DND-41 (cell line): ENCODE results near the gene ADARB2.

ENCODE experiments used
- ATAC-seq: fragments of 200-7000 bp; cut with Tn5 transposase; 3 replicates; pipeline ENCODE4 v1.9.1; 2021; ENCODE audit warnings: low read depth; ENCODE audit not compliant: insufficient read depth
- DNase-seq: peaks from one replicate; pipeline ENCODE4 v3.0.0-alpha.2; 2020
- H2AFZ ChIP-seq: 2 replicates; pipeline ENCODE4 v1.6.0; 2012; ENCODE audit warnings: low read depth, low read length
- H3K27ac ChIP-seq: 2 replicates; pipeline ENCODE4 v1.5.1; 2012; ENCODE audit warnings: low read length, inconsistent platforms
- H3K27me3 ChIP-seq: fragments of 200-600 bp; sonication (generic); 2 replicates; pipeline ENCODE4 v1.6.0; 2012; ENCODE audit warnings: low read length, mild to moderate bottlenecking, inconsistent platforms; ENCODE audit not compliant: insufficient read depth, poor library complexity
- H3K36me3 ChIP-seq: 2 replicates; pipeline ENCODE4 v1.5.1; 2012; ENCODE audit warnings: low read length, inconsistent platforms; ENCODE audit not compliant: insufficient read depth
- H3K4me1 ChIP-seq: 2 replicates; pipeline ENCODE4 v1.5.1; 2012; ENCODE audit warnings: mild to moderate bottlenecking, low read length; ENCODE audit not compliant: insufficient read depth
- H3K4me2 ChIP-seq: 2 replicates; pipeline ENCODE4 v1.6.0; 2012; ENCODE audit warnings: mild to moderate bottlenecking, moderate library complexity, low read length, inconsistent platforms; ENCODE audit not compliant: insufficient read depth
- H3K4me3 ChIP-seq, 2 experiments: fragments of 200-600 bp in 1 of 2; shearing (Covaris generic) in 1 of 2; 2 replicates each; pipeline ENCODE4 v1.5.1; 2012 to 2016; ENCODE audit warnings: inconsistent platforms in 2 of 2, low read length in 2 of 2, mild to moderate bottlenecking in 2 of 2, low read depth in 1 of 2, moderate library complexity in 1 of 2
- H3K79me2 ChIP-seq: 2 replicates; pipeline ENCODE4 v1.6.0; 2012; ENCODE audit warnings: low read length, inconsistent platforms; ENCODE audit not compliant: insufficient read depth
- H3K9ac ChIP-seq: 2 replicates; pipeline ENCODE4 v1.6.0; 2012; ENCODE audit warnings: low read depth, mild to moderate bottlenecking, inconsistent platforms, low read length, moderate library complexity
- H3K9me3 ChIP-seq: 2 replicates; pipeline ENCODE4 v1.5.1; 2012; ENCODE audit warnings: low read length, moderate library complexity, mild to moderate bottlenecking, inconsistent platforms; ENCODE audit not compliant: insufficient read depth, severe bottlenecking
- H4K20me1 ChIP-seq: 2 replicates; pipeline ENCODE4 v1.6.0; 2012; ENCODE audit warnings: low read length; ENCODE audit not compliant: insufficient read depth
- EZH2 ChIP-seq: IDR thresholded peaks from 3 replicates; pipeline ENCODE4 v1.6.1; 2012; ENCODE audit warnings: borderline replicate concordance, low read depth, mild to moderate bottlenecking, moderate library complexity, low read length, inconsistent platforms; ENCODE audit not compliant: severe bottlenecking
- TF ChIP-seq, protein P1 (sequence below): IDR thresholded peaks from 2 replicates; pipeline ENCODE4 v1.5.1; 2012; ENCODE audit warnings: borderline replicate concordance, low read length, moderate library complexity, mild to moderate bottlenecking; ENCODE audit not compliant: poor library complexity, severe bottlenecking; ENCODE audit errors: extremely low read depth

Gene ADARB2

DNA sequence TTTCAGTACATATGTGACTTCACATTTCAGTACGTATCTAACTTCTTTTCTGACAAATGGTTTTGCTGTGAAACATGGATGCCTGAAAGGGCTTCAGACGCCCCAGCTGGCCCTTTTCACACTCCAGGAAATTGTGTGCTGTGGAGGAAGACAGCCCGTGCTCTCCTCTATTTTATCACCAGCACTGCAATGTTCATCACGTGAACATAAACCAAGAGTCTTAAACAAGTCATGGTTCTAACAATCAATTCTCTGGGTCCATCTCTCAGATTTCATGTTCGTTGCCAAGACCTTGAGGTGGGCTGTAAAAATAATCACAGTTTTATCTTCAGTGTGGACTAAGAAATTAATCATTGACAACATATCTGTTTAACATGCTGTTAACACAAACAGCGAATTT lies 539.9 kb downstream of the ADARB2 start:
- Histone ChIP-seq H3K27ac (no peak overlapping the region), H3K79me2 (no peaks in the 10 kb centered on the region), H3K36me3 (no peaks in the 10 kb centered on the region), H2AFZ (no peak overlapping the region), H3K4me1 (peaks cover 18% of the 10 kb centered on the region), H3K9me3 (no peaks in the 10 kb centered on the region), H3K4me2 (no peak overlapping the region), H4K20me1 (no peaks in the 10 kb centered on the region), H3K9ac (no peak overlapping the region), H3K27me3 (no peaks in the 10 kb centered on the region), H3K4me3 (no peak overlapping the region)
- DNase-seq, result no peak
- TF ChIP-seq EZH2, result no peak
- TF ChIP-seq, protein P1, sequence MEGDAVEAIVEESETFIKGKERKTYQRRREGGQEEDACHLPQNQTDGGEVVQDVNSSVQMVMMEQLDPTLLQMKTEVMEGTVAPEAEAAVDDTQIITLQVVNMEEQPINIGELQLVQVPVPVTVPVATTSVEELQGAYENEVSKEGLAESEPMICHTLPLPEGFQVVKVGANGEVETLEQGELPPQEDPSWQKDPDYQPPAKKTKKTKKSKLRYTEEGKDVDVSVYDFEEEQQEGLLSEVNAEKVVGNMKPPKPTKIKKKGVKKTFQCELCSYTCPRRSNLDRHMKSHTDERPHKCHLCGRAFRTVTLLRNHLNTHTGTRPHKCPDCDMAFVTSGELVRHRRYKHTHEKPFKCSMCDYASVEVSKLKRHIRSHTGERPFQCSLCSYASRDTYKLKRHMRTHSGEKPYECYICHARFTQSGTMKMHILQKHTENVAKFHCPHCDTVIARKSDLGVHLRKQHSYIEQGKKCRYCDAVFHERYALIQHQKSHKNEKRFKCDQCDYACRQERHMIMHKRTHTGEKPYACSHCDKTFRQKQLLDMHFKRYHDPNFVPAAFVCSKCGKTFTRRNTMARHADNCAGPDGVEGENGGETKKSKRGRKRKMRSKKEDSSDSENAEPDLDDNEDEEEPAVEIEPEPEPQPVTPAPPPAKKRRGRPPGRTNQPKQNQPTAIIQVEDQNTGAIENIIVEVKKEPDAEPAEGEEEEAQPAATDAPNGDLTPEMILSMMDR, result no peak
- ATAC-seq, result no peak

DNA sequence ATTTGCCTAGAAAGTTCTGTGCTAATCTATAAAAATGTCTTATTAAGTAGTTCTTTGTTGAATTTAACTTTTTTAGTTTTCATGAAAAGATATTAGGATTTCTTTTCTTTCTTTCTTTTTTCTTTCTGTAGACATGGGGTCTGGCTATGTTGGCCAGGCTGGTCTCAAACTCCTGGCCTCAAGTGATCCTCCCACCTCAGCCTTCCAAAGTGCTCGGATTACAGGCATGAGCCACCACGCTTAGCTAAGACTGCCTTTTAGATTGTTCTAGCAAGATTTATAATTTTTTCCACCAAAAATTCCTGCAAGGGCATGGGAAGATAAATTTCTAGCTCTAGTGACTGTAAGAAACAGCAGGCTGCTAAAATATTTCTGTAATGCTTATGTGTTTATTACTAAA lies 540.7 kb downstream of the ADARB2 start:
- Histone ChIP-seq H3K4me2 (no peak overlapping the region), H3K27ac (no peak overlapping the region), H3K36me3 (no peaks in the 10 kb centered on the region), H3K9me3 (no peaks in the 10 kb centered on the region), H3K79me2 (no peaks in the 10 kb centered on the region), H3K9ac (no peak overlapping the region), H2AFZ (no peak overlapping the region), H3K27me3 (no peaks in the 10 kb centered on the region), H3K4me3 (no peak overlapping the region), H3K4me1 (peaks cover 18% of the 10 kb centered on the region), H4K20me1 (no peaks in the 10 kb centered on the region)
- DNase-seq (no peak), ATAC-seq (no peak)
- TF ChIP-seq, protein P1, result no peak
- TF ChIP-seq EZH2, result no peak

DNA sequence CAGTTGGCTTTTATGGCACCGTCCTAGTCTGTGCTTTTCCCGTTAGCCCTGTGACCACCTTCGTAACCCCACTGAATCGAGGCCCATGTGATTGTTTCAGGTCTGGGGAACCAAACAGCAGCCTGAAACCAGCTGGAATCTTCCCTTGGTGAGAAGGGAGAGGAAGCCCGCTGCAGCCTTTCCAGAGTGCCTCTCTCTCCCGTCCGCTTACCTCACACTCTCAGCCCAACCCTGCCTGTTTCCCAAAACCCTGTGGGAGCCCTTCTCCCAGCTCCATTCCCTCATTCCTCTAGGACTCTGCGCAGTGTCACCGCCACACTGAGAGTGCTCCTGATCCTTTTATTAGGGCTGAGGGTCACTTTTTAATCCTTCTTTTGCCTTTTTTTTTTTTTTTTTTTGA lies 541.5 kb downstream of the ADARB2 start:
- no peak for DNase-seq
- TF ChIP-seq, protein P1, result no peak
- no peak for TF ChIP-seq EZH2

DNA sequence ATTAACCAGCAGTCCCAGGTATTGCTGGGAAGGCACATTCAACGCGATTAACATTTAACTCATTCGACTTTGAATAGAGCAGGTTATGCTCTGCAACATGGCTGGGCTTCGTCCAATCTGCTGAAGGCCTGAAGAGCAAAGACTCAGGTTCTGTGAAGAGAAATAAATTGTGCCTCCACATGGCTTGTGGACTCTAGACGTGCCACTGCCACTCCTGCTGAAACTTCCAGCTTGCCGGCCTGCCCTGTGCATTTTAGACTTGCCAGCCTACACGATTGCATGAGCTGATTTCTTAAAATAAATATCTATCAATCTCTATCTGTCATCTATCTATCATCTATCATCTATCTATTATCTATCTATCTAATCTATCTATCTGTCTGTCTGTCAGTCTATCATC lies 543.2 kb downstream of the ADARB2 start:
- H2AFZ ChIP-seq, result 0 out of 2 replicates have a peak overlapping the region, but pooled peaks have one; percentile 38
- H3K4me3 ChIP-seq, result no peak overlapping the region
- ATAC-seq, result no peak
- H4K20me1 ChIP-seq, result no peaks in the 10 kb centered on the region
- H3K36me3 ChIP-seq, result no peaks in the 10 kb centered on the region
- no peak for DNase-seq
- H3K4me2 ChIP-seq, result peak overlapping the region; percentile 20; the same call in 1 of the 2 replicates
- no peaks in the 10 kb centered on the region for H3K27me3 ChIP-seq
- peaks cover 18% of the 10 kb centered on the region for H3K4me1 ChIP-seq
- no peaks in the 10 kb centered on the region for H3K9me3 ChIP-seq
- no peaks in the 10 kb centered on the region for H3K79me2 ChIP-seq
- peak overlapping the region; percentile 48; the same call in 1 of the 2 replicates for H3K27ac ChIP-seq
- H3K9ac ChIP-seq, result no peak overlapping the region
- no peak for TF ChIP-seq EZH2

More for the DNA sequence above, 541.5 kb downstream of the ADARB2 start:
- Histone ChIP-seq H3K27me3 (no peaks in the 10 kb centered on the region), H3K4me2 (no peak overlapping the region), H4K20me1 (no peaks in the 10 kb centered on the region), H3K79me2 (no peaks in the 10 kb centered on the region), H2AFZ (no peak overlapping the region), H3K36me3 (no peaks in the 10 kb centered on the region), H3K9me3 (no peaks in the 10 kb centered on the region), H3K4me1 (peaks cover 18% of the 10 kb centered on the region), H3K9ac (no peak overlapping the region), H3K27ac (no peak overlapping the region), H3K4me3 (no peak overlapping the region)
- ATAC-seq, result no peak
